Mammary epithelial cell (primary cell): ENCODE measurements around the gene KLHDC8A.
A peak's percentile ranks its signal among the peaks of the same experiment; 100 is the strongest.

Experiments used
- EZH2 ChIP-seq: IDR thresholded peaks from 2 replicates; pipeline ENCODE4 v1.6.1; 2012; ENCODE audit warnings: low read length, inconsistent platforms, borderline replicate concordance
- TF ChIP-seq, protein P1 (sequence below), 2 donors: IDR thresholded peaks in 1 of 2; conservative IDR thresholded peaks in 1 of 2; 2 replicates each; pipeline ENCODE4 v1.5.1; 2011 to 2012; ENCODE audit warnings: inconsistent platforms in 2 of 2, low read length in 2 of 2, mild to moderate bottlenecking in 2 of 2, control low read depth in 1 of 2, low read depth in 1 of 2; ENCODE audit not compliant: insufficient read depth in 1 of 2; ENCODE audit errors: extremely low read depth in 1 of 2

DNA sequence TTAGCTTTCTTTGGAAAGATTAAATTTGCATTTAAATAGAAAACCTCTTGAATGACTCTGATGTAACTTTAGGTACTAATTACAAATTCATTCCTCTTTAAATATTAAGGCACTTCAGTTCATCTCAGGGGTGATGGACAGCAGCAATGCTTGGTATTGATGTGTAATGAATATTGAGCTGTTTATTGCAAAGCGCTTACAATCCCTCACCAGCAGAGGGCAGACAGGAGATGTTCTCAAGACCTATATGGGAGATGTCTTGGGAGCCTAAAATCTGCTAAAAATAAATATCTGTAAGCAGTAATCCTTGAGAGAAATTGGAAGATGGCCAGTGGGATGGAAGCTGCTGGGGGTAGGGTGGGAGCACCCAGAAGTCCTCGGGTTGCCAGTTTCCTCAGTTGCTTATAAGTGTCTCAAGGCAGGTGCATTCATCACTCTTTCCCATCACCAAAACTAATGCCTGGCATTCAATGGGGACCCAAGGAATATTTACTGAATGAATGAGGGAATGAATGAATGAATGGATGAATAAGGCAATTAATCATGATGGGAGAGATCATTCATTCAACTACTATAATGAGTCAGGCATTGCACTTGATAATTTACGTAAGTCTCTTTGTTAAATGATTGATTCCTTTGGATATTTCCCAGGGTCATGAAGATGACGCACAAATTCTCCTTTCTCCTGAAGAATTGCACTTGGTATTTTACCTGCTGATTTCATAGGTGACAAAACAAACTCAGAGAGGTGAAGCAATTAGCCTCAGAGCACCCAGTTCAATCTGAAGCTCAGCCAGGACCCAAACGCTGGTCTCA, 2.3 kb downstream of the KLHDC8A start:
- TF ChIP-seq, protein P1, sequence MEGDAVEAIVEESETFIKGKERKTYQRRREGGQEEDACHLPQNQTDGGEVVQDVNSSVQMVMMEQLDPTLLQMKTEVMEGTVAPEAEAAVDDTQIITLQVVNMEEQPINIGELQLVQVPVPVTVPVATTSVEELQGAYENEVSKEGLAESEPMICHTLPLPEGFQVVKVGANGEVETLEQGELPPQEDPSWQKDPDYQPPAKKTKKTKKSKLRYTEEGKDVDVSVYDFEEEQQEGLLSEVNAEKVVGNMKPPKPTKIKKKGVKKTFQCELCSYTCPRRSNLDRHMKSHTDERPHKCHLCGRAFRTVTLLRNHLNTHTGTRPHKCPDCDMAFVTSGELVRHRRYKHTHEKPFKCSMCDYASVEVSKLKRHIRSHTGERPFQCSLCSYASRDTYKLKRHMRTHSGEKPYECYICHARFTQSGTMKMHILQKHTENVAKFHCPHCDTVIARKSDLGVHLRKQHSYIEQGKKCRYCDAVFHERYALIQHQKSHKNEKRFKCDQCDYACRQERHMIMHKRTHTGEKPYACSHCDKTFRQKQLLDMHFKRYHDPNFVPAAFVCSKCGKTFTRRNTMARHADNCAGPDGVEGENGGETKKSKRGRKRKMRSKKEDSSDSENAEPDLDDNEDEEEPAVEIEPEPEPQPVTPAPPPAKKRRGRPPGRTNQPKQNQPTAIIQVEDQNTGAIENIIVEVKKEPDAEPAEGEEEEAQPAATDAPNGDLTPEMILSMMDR (conservative IDR thresholded peaks at IDR 0.05 in 1 of 2, IDR thresholded peaks at IDR 0.05 in 1 of 2; ENCODE audit: extremely low read depth in 1 of 2, insufficient read depth in 1 of 2, low read depth in 1 of 2, low read length in 2 of 2), result peak; percentile 85 to 87
- no peak for TF ChIP-seq EZH2
